Left lung (tissue), 10 donors: ENCODE results near the gene RAB40A. TPM values are rescaled to one million over a fixed set of nuclear protein-coding genes. Genes with fewer than 3 reads are reported as not detected.
"Not testable (repeated sequence)": the region's sequence is repeated elsewhere in the genome, so short reads cannot be mapped to it uniquely, and the experiment has no call there.

ENCODE experiments used
- ATAC-seq: fragments of 200-7000 bp; cut with Tn5 transposase; one replicate; pipeline ENCODE4 v1.9.1; 2020; ENCODE audit warnings: moderate library complexity
- DNase-seq, 4 donors: peaks; one replicate each; pipeline ENCODE4 v3.0.0-alpha.2; 2013 to 2020
- H3K27ac ChIP-seq, 2 donors: fragments of 200-600 bp; sonication (generic) in 1 of 2; one replicate each; pipeline versions ENCODE4 v1.5.0 to v1.8.0; 2020 to 2021
- H3K27me3 ChIP-seq, 2 donors: fragments of 200-600 bp; sonication (generic) in 1 of 2; one replicate each; pipeline versions ENCODE4 v1.5.0 to v1.8.0; 2020 to 2021
- H3K36me3 ChIP-seq, 2 donors: fragments of 200-600 bp; sonication (generic) in 1 of 2; one replicate each; pipeline versions ENCODE4 v1.5.0 to v1.8.0; 2020 to 2021
- H3K4me1 ChIP-seq, 2 donors: fragments of 200-600 bp; one replicate each; pipeline ENCODE4 v1.8.0; 2021
- H3K4me3 ChIP-seq, 2 donors: fragments of 200-600 bp; sonication (generic) in 1 of 2; one replicate each; pipeline versions ENCODE4 v1.5.0 to v1.8.0; 2020 to 2021; ENCODE audit warnings: mild to moderate bottlenecking in 1 of 2
- H3K9me3 ChIP-seq, 2 donors: fragments of 200-600 bp; sonication (generic) in 1 of 2; one replicate each; pipeline versions ENCODE4 v1.5.0 to v1.8.0; 2020 to 2021
- CTCF ChIP-seq, 2 donors: fragments of 200-600 bp; sonication (generic) in 1 of 2; IDR thresholded peaks; one replicate each; pipeline versions ENCODE4 v1.5.0 to v1.8.0; 2021; ENCODE audit warnings: antibody characterized with exemption in 2 of 2
- intact Hi-C, 2 donors: fragments of 100-400 bp; cut with DNase I; formaldehyde crosslinking; loops; one replicate each; pipeline versions ENCODE4 v1.11.2 to v1.14.2; 2022
- polyA plus RNA-seq, 6 donors: library from polyadenylated mRNA; unstranded; fragments of 120-200 nt; gene quantifications; one replicate each; pipeline ENCODE4 v1.2.1, GENCODE V29; 2013; ENCODE audit not compliant: insufficient read length in 6 of 6
- total RNA-seq, 2 donors: library from RNA; stranded (reverse); fragmentation: NEBNext Ultra II Directional; extraction: Animal tissue kit (Norgen Biotek cat#: 25700); gene quantifications; one replicate each; pipeline ENCODE4 v1.2.1, GENCODE V29; 2021
- donor health status: DM: no; HTN: yes; CAD: no.
- donor health status: DM: no; HTN: no; CAD: no.

Gene RAB40A
- total and polyA plus RNA-seq, 8 donors: 0.17 to 4.2 (median 3.5) TPM

DNA sequence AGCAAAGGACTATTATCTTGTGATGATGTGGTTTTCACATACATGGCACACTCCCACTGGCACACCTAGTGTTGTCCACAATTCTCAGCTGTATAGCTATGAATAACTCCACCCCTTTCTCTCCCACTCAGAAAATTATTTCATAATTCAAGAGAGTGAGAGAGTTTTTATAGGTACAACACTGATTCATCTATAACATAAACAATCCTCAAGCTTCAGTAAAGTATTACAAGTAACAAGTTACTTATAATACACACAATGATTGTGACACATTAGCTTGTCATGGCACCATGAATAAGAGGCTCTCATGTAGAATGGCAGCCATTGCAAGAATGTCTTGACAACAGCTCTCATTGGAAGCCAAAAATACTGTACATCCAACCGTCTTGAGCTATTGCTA is 43.9 kb downstream of the RAB40A start:
- intact Hi-C loops: no loop called here

GRCh38 chrX:103469977-103470376 is 49.3 kb downstream of the RAB40A start:
- H3K4me3 ChIP-seq, ATAC-seq, H3K9me3 ChIP-seq, DNase-seq, intact Hi-C loops, H3K27ac ChIP-seq, H3K4me1 ChIP-seq, H3K36me3 ChIP-seq, H3K27me3 ChIP-seq: not testable (repeated sequence)

More for the DNA sequence above, 43.9 kb downstream of the RAB40A start:
- Histone ChIP-seq H3K9me3 (no peaks in the 10 kb centered on the region), H3K27ac (no peak overlapping the region), H3K4me3 (no peak overlapping the region), H3K4me1 (no peaks in the 10 kb centered on the region), H3K36me3 (no peaks in the 10 kb centered on the region), H3K27me3 (no peaks in the 10 kb centered on the region)
- TF ChIP-seq CTCF (IDR thresholded peaks at IDR 0.05): no peak
- no peak for DNase-seq
- ATAC-seq: no peak

GRCh38 chrX:103467887-103468286 is 51.4 kb downstream of the RAB40A start:
- intact Hi-C loops: no loop called here
- DNase-seq (no peak), ATAC-seq (no peak)
- Histone ChIP-seq H3K27ac (no peak overlapping the region), H3K36me3 (no peaks in the 10 kb centered on the region), H3K9me3 (no peaks in the 10 kb centered on the region), H3K4me3 (no peak overlapping the region), H3K4me1 (no peaks in the 10 kb centered on the region), H3K27me3 (no peaks in the 10 kb centered on the region)
- no peak for TF ChIP-seq CTCF (IDR thresholded peaks at IDR 0.05)

- intact Hi-C loops: no loop called here
- H3K9me3 ChIP-seq: no peaks in the 10 kb centered on the region
- no peak for TF ChIP-seq CTCF (IDR thresholded peaks at IDR 0.05)
- H3K36me3 ChIP-seq: no peaks in the 10 kb centered on the region
- H3K27me3 ChIP-seq: no peaks in the 10 kb centered on the region
- no peak overlapping the region for H3K27ac ChIP-seq
- ATAC-seq (no peak), DNase-seq (no peak)
- no peaks in the 10 kb centered on the region for H3K4me1 ChIP-seq
- H3K4me3 ChIP-seq: no peak overlapping the region
Observed at GRCh38 chrX:103467156-103467555, 52.1 kb downstream of the RAB40A start.

DNA sequence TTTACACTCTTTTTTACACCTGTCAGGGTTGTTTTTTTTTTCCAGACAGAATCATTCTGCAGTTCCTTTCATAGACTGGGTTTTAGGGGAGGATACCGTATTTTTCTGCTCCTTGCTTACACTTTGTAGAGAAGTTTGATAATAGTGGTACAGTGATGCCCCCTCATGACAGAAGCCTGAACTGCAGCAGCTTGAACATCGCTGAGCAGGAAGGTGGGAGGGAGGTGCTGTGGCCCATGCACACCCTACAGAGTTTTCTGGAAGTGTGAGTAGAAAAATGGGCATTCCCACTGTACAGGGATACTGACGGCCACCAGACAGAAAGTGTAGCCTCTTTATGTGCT is 54.5 kb downstream of the RAB40A start:
- DNase-seq: peak in 3 of 4 donors; percentile 39 to 79 (median 67)
- ATAC-seq: peak; percentile 99
- H3K36me3 ChIP-seq: no peaks in the 10 kb centered on the region
- intact Hi-C loops: loop anchor here in 1 of 2 donors (5.0 kb wide), 1 partner anchor 122 kb away; no protein-coding TSS in a partner anchor
- peak overlapping the region in 1 of 2 donors; percentile 3 for H3K4me3 ChIP-seq
- no peaks in the 10 kb centered on the region for H3K9me3 ChIP-seq
- peak; percentile 68 to 75 for TF ChIP-seq CTCF (IDR thresholded peaks at IDR 0.05)
- no peak overlapping the region for H3K27ac ChIP-seq
- no peaks in the 10 kb centered on the region for H3K27me3 ChIP-seq
- no peaks in the 10 kb centered on the region for H3K4me1 ChIP-seq
